ENCODE measurements around the gene FUCA1.
A peak's percentile ranks its signal among the peaks of the same experiment; 100 is the strongest.

- peak in 4 of 5 experiments; percentile 10 to 50 (median 31) for TF ChIP-seq CTCF (IDR thresholded peaks at IDR 0.05)
- TF ChIP-seq POLR2AphosphoS5 (IDR thresholded peaks at IDR 0.05) = no peak
- no peak for TF ChIP-seq POLR2A (IDR thresholded peaks at IDR 0.05)
Measured at GRCh38 chr1:23868557-23869016, 497 bp upstream of the FUCA1 start.

All from transverse colon (tissue), 4 donors.